WTC11 (cell line): ENCODE results near the gene SEMA5B. TPM values are rescaled to one million over a fixed set of nuclear protein-coding genes. Genes with fewer than 3 reads are reported as not detected.
A peak's percentile ranks its signal among the peaks of the same experiment; 100 is the strongest.

Experiments used
- ATAC-seq: fragments of 200-7000 bp; cut with Tn5 transposase; 2 replicates; pipeline ENCODE4 v1.10.0; 2021; ENCODE audit warnings: mild to moderate bottlenecking, moderate library complexity
- CTCF ChIA-PET: fragments of 300-600 bp; sonication (Branson Sonifier 250); formaldehyde crosslinking; loops from one replicate; lab custom pipeline; 2021; ENCODE audit warnings: antibody characterized with exemption; lab: Charles Lee
- POLR2A ChIA-PET: fragments of 350-600 bp; sonication (Branson Sonifier 250); formaldehyde crosslinking; loops from one replicate; lab custom pipeline; 2021; ENCODE audit warnings: antibody characterized with exemption; lab: Charles Lee
- DNase-seq: peaks from one replicate; pipeline ENCODE4 v3.0.0; 2021; ENCODE audit warnings: low spot score
- H3K27ac Mint-ChIP-seq: 2 replicates; pipeline ENCODE4 v1.8.0; 2021; ENCODE audit warnings: mixed read lengths
- H3K27me3 Mint-ChIP-seq: 2 replicates; pipeline ENCODE4 v1.8.0; 2021; ENCODE audit warnings: low read depth, mild to moderate bottlenecking, moderate library complexity, mixed read lengths
- H3K36me3 Mint-ChIP-seq: 2 replicates; pipeline ENCODE4 v1.8.0; 2021; ENCODE audit warnings: mixed read lengths
- H3K4me1 Mint-ChIP-seq: 2 replicates; pipeline ENCODE4 v1.8.0; 2022; ENCODE audit warnings: mixed read lengths
- H3K4me3 Mint-ChIP-seq: 2 replicates; pipeline ENCODE4 v1.8.0; 2021; ENCODE audit warnings: mild to moderate bottlenecking, moderate library complexity, mixed read lengths
- H3K9me3 Mint-ChIP-seq: 2 replicates; pipeline ENCODE4 v1.8.0; 2021; ENCODE audit warnings: mixed read lengths
- CBFB ChIP-seq: sonication (generic); formaldehyde crosslinking; IDR thresholded peaks from 2 replicates; pipeline ENCODE4 v1.8.1; 2022; ENCODE audit warnings: mild to moderate bottlenecking, low read depth, missing genetic modification reagents
- CREM ChIP-seq: sonication (generic); formaldehyde crosslinking; IDR thresholded peaks from 2 replicates; pipeline ENCODE4 v1.8.1; 2022; ENCODE audit warnings: mild to moderate bottlenecking, missing genetic modification reagents, moderate library complexity
- ELF4 ChIP-seq: sonication (generic); formaldehyde crosslinking; IDR thresholded peaks from 2 replicates; pipeline ENCODE4 v1.8.1; 2022; ENCODE audit warnings: low read depth, mild to moderate bottlenecking, moderate library complexity, missing genetic modification reagents
- FOXK1 ChIP-seq: sonication (generic); formaldehyde crosslinking; IDR thresholded peaks from 2 replicates; pipeline ENCODE4 v1.8.0; 2022; ENCODE audit warnings: mild to moderate bottlenecking, moderate library complexity, missing genetic modification reagents
- FOXP1 ChIP-seq: sonication (generic); formaldehyde crosslinking; IDR thresholded peaks from 2 replicates; pipeline ENCODE4 v1.8.0; 2022; ENCODE audit warnings: missing genetic modification reagents, mild to moderate bottlenecking, moderate library complexity, borderline replicate concordance
- GTF2I ChIP-seq: fragments of 250-450 bp; sonication (Bioruptor Pico); conservative IDR thresholded peaks from 2 replicates; pipeline ENCODE4 v1.4.0; 2021; ENCODE audit warnings: mild to moderate bottlenecking
- JAZF1 ChIP-seq: fragments of 250-450 bp; sonication (Bioruptor Pico); IDR thresholded peaks from 2 replicates; pipeline ENCODE4 v1.9.0; 2021; ENCODE audit warnings: moderate library complexity, mild to moderate bottlenecking, inconsistent platforms
- MXD4 ChIP-seq: fragments of 250-450 bp; sonication (Bioruptor Pico); IDR thresholded peaks from 2 replicates; pipeline ENCODE4 v1.8.0; 2021; ENCODE audit warnings: mild to moderate bottlenecking, moderate library complexity, borderline replicate concordance
- NFATC4 ChIP-seq: fragments of 250-450 bp; sonication (Bioruptor Pico); IDR thresholded peaks from 2 replicates; pipeline ENCODE4 v1.9.0; 2021; ENCODE audit warnings: mild to moderate bottlenecking
- OVOL2 ChIP-seq: fragments of 250-450 bp; sonication (Bioruptor Pico); IDR thresholded peaks from 2 replicates; pipeline ENCODE4 v1.9.0; 2021; ENCODE audit warnings: mild to moderate bottlenecking, borderline replicate concordance
- RORB ChIP-seq: fragments of 250-450 bp; sonication (Bioruptor Pico); IDR thresholded peaks from 2 replicates; pipeline ENCODE4 v1.9.0; 2021; ENCODE audit warnings: mild to moderate bottlenecking
- TP53 ChIP-seq: sonication (generic); formaldehyde crosslinking; IDR thresholded peaks from 2 replicates; pipeline ENCODE4 v1.8.1; 2023; ENCODE audit warnings: mild to moderate bottlenecking, missing genetic modification reagents
- ZNF281 ChIP-seq: sonication (generic); formaldehyde crosslinking; IDR thresholded peaks from 2 replicates; pipeline ENCODE4 v1.8.0; 2023; ENCODE audit warnings: mild to moderate bottlenecking, missing genetic modification reagents
- ZNF317 ChIP-seq: sonication (generic); formaldehyde crosslinking; IDR thresholded peaks from 2 replicates; pipeline ENCODE4 v1.8.1; 2023; ENCODE audit warnings: low read depth, mild to moderate bottlenecking, moderate library complexity, missing genetic modification reagents, borderline replicate concordance
- ZNF671 ChIP-seq: fragments of 250-450 bp; sonication (Bioruptor Pico); IDR thresholded peaks from 2 replicates; pipeline ENCODE4 v1.8.0; 2021; ENCODE audit warnings: mild to moderate bottlenecking
- total RNA-seq: library from RNA; stranded (reverse); gene quantifications from 3 replicates; pipeline ENCODE4 v1.2.3, GENCODE V29; 2021
- TF ChIP-seq, protein P1 (sequence below): sonication (generic); formaldehyde crosslinking; IDR thresholded peaks from 2 replicates; pipeline ENCODE4 v1.8.1; 2022; ENCODE audit warnings: mild to moderate bottlenecking, missing genetic modification reagents, moderate library complexity, borderline replicate concordance
- TF ChIP-seq, protein P2 (sequence below): sonication (generic); formaldehyde crosslinking; IDR thresholded peaks from 2 replicates; pipeline ENCODE4 v1.8.1; 2023; ENCODE audit warnings: mild to moderate bottlenecking, missing genetic modification reagents, borderline replicate concordance
- TF ChIP-seq, protein P3 (sequence below): fragments of 250-450 bp; sonication (Bioruptor Pico); conservative IDR thresholded peaks from 2 replicates; pipeline ENCODE4 v1.9.0; 2021; ENCODE audit warnings: mild to moderate bottlenecking
- TF ChIP-seq, protein P4 (sequence below): sonication (generic); formaldehyde crosslinking; IDR thresholded peaks from 2 replicates; pipeline ENCODE4 v1.8.0; 2022; ENCODE audit warnings: mild to moderate bottlenecking, missing genetic modification reagents
- TF ChIP-seq, protein P5 (sequence below): sonication (generic); formaldehyde crosslinking; IDR thresholded peaks from 2 replicates; pipeline ENCODE4 v1.8.0; 2022; ENCODE audit warnings: mild to moderate bottlenecking, missing genetic modification reagents

SEMA5B gene
- total RNA-seq, 1 experiment from 2014 or later, result 20.7 TPM

- ChIA-PET CTCF (interaction anchor here (0.6 to 1.9 kb wide), 5 partner anchors 10 to 306 kb away, joined by 3 to 8 read pairs (median 3); no protein-coding TSS in a partner anchor), POLR2A (interaction anchor here (1.3 kb wide), 1 partner anchor 12 kb away, joined by 3 read pairs; no protein-coding TSS in a partner anchor)
- DNase-seq (no peak), ATAC-seq (no peak)
- Mint-ChIP-seq H3K4me1 (peaks cover 61% of the 10 kb centered on the region), H3K9me3 (no peaks in the 10 kb centered on the region), H3K4me3 (peak overlapping the region; percentile 31), H3K27me3 (no peaks in the 10 kb centered on the region; the same call in 1 of the 2 replicates), H3K36me3 (no peaks in the 10 kb centered on the region), H3K27ac (peak overlapping the region; percentile 53; the same call in 1 of the 2 replicates)
- TF ChIP-seq CBFB, result no peak
- no peak for TF ChIP-seq ELF4 (CRISPR knock-in tag)
- TF ChIP-seq FOXP1 (CRISPR knock-in tag), result no peak
- TF ChIP-seq CREM (CRISPR knock-in tag), result no peak
- TF ChIP-seq, protein P1, sequence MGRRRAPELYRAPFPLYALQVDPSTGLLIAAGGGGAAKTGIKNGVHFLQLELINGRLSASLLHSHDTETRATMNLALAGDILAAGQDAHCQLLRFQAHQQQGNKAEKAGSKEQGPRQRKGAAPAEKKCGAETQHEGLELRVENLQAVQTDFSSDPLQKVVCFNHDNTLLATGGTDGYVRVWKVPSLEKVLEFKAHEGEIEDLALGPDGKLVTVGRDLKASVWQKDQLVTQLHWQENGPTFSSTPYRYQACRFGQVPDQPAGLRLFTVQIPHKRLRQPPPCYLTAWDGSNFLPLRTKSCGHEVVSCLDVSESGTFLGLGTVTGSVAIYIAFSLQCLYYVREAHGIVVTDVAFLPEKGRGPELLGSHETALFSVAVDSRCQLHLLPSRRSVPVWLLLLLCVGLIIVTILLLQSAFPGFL (CRISPR knock-in tag), result no peak
- TF ChIP-seq MXD4 (CRISPR knock-in tag), result no peak
- TF ChIP-seq, protein P2, sequence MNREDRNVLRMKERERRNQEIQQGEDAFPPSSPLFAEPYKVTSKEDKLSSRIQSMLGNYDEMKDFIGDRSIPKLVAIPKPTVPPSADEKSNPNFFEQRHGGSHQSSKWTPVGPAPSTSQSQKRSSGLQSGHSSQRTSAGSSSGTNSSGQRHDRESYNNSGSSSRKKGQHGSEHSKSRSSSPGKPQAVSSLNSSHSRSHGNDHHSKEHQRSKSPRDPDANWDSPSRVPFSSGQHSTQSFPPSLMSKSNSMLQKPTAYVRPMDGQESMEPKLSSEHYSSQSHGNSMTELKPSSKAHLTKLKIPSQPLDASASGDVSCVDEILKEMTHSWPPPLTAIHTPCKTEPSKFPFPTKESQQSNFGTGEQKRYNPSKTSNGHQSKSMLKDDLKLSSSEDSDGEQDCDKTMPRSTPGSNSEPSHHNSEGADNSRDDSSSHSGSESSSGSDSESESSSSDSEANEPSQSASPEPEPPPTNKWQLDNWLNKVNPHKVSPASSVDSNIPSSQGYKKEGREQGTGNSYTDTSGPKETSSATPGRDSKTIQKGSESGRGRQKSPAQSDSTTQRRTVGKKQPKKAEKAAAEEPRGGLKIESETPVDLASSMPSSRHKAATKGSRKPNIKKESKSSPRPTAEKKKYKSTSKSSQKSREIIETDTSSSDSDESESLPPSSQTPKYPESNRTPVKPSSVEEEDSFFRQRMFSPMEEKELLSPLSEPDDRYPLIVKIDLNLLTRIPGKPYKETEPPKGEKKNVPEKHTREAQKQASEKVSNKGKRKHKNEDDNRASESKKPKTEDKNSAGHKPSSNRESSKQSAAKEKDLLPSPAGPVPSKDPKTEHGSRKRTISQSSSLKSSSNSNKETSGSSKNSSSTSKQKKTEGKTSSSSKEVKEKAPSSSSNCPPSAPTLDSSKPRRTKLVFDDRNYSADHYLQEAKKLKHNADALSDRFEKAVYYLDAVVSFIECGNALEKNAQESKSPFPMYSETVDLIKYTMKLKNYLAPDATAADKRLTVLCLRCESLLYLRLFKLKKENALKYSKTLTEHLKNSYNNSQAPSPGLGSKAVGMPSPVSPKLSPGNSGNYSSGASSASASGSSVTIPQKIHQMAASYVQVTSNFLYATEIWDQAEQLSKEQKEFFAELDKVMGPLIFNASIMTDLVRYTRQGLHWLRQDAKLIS (CRISPR knock-in tag), result no peak
- no peak for TF ChIP-seq RORB (CRISPR knock-in tag)
- TF ChIP-seq OVOL2 (CRISPR knock-in tag), result no peak
- TF ChIP-seq NFATC4, result no peak
- no peak for TF ChIP-seq GTF2I (CRISPR knock-in tag)
- TF ChIP-seq, protein P3, sequence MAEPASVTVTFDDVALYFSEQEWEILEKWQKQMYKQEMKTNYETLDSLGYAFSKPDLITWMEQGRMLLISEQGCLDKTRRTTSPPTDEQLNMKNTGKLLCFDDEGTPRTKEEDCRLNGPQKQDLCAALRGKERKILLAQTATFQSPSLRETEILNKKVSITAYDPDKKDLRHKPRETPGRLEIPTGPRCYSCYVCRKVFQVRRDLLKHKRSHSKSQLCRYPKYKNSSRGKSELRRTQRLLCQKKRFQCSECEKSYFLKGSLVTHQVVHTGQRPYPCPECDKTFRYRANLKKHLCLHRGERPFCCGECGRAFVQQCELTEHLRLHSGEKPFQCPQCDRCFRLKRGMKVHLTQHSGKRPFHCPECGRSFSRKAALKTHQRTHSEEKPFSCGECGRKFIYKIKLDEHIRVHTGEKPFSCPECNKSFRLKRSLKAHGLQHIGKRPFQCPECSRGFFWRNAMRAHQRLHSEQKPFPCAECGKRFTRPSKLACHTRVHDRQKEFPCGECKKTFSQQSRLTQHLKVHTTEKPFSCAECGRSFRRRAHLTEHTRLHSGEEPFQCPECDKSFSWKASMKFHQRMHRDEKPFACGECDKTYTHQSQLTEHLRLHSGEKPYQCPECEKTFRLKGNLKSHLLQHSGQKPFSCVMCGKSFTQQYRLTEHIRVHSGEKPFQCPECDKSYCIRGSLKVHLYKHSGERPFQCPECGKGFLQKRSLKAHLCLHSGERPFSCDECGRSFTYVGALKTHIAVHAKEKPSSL (CRISPR knock-in tag), result no peak
- TF ChIP-seq ZNF671 (CRISPR knock-in tag), result no peak
- TF ChIP-seq JAZF1 (CRISPR knock-in tag), result no peak
- no peak for TF ChIP-seq ZNF317
- TF ChIP-seq, protein P4, sequence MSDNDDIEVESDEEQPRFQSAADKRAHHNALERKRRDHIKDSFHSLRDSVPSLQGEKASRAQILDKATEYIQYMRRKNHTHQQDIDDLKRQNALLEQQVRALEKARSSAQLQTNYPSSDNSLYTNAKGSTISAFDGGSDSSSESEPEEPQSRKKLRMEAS, result no peak
- no peak for TF ChIP-seq FOXK1 (CRISPR knock-in tag)
Observed at GRCh38 chr3:122974764-122975162, 52.8 kb downstream of the SEMA5B start.

DNA sequence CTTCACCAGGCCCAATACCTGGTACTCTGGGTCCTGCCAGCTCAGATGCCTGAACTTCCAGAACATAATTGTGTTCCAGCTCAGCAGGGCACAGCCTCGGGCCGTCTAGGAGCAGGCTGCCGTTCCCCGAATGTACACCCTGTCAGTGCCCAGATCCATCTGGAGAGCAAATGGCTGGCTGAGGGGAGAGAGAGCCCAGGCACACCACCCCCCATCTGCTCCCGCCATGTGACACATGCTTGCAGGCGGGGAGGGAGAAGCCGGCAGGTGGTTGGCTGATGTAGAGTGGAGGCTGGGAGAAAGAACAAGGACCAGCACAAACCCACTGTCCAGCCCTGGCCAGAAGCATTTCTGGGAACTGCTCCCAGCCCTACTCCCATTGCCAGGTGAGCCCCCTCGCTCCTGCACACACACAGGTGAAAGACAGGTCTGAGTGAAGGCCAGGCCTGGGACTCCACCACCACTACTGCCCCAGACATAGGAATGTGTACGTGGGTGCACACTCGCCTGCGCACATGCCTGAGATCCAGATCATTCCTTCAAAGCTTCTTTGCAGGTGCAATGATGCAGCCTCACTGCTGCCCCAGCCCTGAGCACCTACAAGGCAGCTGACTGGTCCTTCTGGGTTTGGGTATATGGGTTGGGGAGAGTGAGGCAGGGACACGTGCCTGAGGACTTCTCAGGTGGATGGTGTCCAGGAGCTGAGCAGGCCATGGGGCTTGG lies 53.5 kb downstream of the SEMA5B start:
- Mint-ChIP-seq H3K9me3 (no peaks in the 10 kb centered on the region), H3K4me1 (peaks cover 57% of the 10 kb centered on the region), H3K36me3 (no peaks in the 10 kb centered on the region), H3K27ac (no peak overlapping the region), H3K4me3 (no peak overlapping the region), H3K27me3 (no peaks in the 10 kb centered on the region; the same call in 1 of the 2 replicates)
- ATAC-seq (no peak), DNase-seq (no peak)
- POLR2A ChIA-PET, result interaction anchor here (1.3 kb wide), 1 partner anchor 13 kb away, joined by 3 read pairs; no protein-coding TSS in a partner anchor
- CTCF ChIA-PET, result interaction anchor here (0.6 to 1.9 kb wide), 4 partner anchors 21 to 306 kb away, joined by 3 to 8 read pairs (median 5); no protein-coding TSS in a partner anchor
- peak; percentile 62; the same call in 1 of the 2 replicates for TF ChIP-seq FOXP1 (CRISPR knock-in tag)
- no peak for TF ChIP-seq ZNF281
- no peak for TF ChIP-seq TP53 (CRISPR knock-in tag)
- TF ChIP-seq, protein P4, result no peak; the same call in 1 of the 2 replicates
- TF ChIP-seq, protein P5, sequence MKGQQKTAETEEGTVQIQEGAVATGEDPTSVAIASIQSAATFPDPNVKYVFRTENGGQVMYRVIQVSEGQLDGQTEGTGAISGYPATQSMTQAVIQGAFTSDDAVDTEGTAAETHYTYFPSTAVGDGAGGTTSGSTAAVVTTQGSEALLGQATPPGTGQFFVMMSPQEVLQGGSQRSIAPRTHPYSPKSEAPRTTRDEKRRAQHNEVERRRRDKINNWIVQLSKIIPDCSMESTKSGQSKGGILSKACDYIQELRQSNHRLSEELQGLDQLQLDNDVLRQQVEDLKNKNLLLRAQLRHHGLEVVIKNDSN (CRISPR knock-in tag), result no peak
